Measurements from ENCODE around the gene GPR87. TPM values are rescaled to one million over a fixed set of nuclear protein-coding genes. Genes with fewer than 3 reads are reported as not detected.

The GPR87 gene
- total and polyA plus RNA-seq, 9 of the 15 experiments (the other 6 are each of a cell fraction or from before 2014, with no cell fraction given): not detected

DNA sequence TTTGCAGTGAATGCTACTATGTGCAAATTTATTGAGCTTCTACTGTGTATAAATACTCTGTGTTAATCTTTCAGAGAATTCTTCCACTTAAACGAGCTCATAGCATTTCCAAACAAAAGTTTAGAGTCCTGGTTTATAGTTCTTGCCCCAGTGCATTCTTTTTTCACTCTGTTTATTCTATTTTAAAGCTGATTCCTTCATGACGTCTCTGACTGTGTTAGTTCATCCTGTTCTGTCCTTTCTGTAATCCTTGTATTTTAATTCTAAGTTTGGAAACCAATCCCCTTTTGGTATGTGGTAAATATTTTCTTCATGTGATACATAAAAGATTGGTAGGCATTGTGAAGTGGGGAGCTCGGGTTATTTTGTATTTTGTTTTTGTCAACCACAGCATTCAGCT is 57.0 kb downstream of the GPR87 start:
- CTCF ChIA-PET (ENCODE audit: low intra/inter-chr PET ratio): no interaction called here
- H3K4me2 ChIP-seq (ENCODE audit: insufficient read depth, low read length): no peak overlapping the region
- 0% methylated on average over 3 of the region's 3 CpGs for WGBS (ENCODE audit: insufficient coverage, low coverage, missing lambda C conversion rate)

More for the DNA sequence above, 57.0 kb downstream of the GPR87 start:
- Histone ChIP-seq H3K9me3 (replicated peaks; ENCODE audit: control insufficient read depth, insufficient read depth, low read depth, low read length) (no peaks in the 10 kb centered on the region), H3K27ac (ENCODE audit: extremely low read depth, low read depth, low read length) (no peak overlapping the region), H3K36me3 (ENCODE audit: control insufficient read depth, insufficient read depth, low read length) (no peaks in the 10 kb centered on the region), H2AFZ (ENCODE audit: low read depth, low read length) (no peak overlapping the region), H3K4me3 (no peak overlapping the region), H3K79me2 (ENCODE audit: control insufficient read depth, insufficient read depth, low read length) (no peaks in the 10 kb centered on the region), H3K9me1 (ENCODE audit: control insufficient read depth, insufficient read depth, low read length) (no peaks in the 10 kb centered on the region), H3K27me3 (ENCODE audit: control insufficient read depth in 2 of 2, insufficient read depth in 2 of 2, low read length in 2 of 2) (peaks cover 0 to 15% of the 10 kb centered on the region in 2 experiments; a peak in 3 of 5 replicates), H3K9ac (ENCODE audit: insufficient read depth in 1 of 2, low read depth in 2 of 2, low read length in 2 of 2) (no peak overlapping the region), H3K4me1 (replicated peaks in 1 of 2; ENCODE audit: control insufficient read depth in 2 of 2, insufficient read depth in 2 of 2, low read length in 2 of 2) (no peaks in the 10 kb centered on the region), H4K20me1 (replicated peaks; ENCODE audit: control insufficient read depth, insufficient read depth, low read length) (no peaks in the 10 kb centered on the region)
- intact Hi-C loops (cut with micrococcal nuclease) (no loop called here), in situ Hi-C loops (cut with MboI) (no loop called here)
- ATAC-seq (no peak), DNase-seq (ENCODE audit: extremely low read depth in 1 of 4, low spot score in 3 of 4) (no peak), FAIRE-seq (no peak)
- BruUV-seq (replicated peaks): no TSS peak
- POLR2A ChIA-PET: interaction anchor here (1.2 kb wide), 2 partner anchors 11 to 41 kb away, joined by 3 to 4 read pairs; no protein-coding TSS in a partner anchor
- TF ChIP-seq MYBL2 (IDR thresholded peaks at IDR 0.05; ENCODE audit: low read depth): no peak
- no peak for TF ChIP-seq MYBL2 (CRISPR knock-in tag; IDR thresholded peaks at IDR 0.05; ENCODE audit: borderline replicate concordance)
- TF ChIP-seq, protein P1, sequence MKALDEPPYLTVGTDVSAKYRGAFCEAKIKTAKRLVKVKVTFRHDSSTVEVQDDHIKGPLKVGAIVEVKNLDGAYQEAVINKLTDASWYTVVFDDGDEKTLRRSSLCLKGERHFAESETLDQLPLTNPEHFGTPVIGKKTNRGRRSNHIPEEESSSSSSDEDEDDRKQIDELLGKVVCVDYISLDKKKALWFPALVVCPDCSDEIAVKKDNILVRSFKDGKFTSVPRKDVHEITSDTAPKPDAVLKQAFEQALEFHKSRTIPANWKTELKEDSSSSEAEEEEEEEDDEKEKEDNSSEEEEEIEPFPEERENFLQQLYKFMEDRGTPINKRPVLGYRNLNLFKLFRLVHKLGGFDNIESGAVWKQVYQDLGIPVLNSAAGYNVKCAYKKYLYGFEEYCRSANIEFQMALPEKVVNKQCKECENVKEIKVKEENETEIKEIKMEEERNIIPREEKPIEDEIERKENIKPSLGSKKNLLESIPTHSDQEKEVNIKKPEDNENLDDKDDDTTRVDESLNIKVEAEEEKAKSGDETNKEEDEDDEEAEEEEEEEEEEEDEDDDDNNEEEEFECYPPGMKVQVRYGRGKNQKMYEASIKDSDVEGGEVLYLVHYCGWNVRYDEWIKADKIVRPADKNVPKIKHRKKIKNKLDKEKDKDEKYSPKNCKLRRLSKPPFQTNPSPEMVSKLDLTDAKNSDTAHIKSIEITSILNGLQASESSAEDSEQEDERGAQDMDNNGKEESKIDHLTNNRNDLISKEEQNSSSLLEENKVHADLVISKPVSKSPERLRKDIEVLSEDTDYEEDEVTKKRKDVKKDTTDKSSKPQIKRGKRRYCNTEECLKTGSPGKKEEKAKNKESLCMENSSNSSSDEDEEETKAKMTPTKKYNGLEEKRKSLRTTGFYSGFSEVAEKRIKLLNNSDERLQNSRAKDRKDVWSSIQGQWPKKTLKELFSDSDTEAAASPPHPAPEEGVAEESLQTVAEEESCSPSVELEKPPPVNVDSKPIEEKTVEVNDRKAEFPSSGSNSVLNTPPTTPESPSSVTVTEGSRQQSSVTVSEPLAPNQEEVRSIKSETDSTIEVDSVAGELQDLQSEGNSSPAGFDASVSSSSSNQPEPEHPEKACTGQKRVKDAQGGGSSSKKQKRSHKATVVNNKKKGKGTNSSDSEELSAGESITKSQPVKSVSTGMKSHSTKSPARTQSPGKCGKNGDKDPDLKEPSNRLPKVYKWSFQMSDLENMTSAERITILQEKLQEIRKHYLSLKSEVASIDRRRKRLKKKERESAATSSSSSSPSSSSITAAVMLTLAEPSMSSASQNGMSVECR (CRISPR knock-in tag; IDR thresholded peaks at IDR 0.05): no peak
- TF ChIP-seq, protein P2, sequence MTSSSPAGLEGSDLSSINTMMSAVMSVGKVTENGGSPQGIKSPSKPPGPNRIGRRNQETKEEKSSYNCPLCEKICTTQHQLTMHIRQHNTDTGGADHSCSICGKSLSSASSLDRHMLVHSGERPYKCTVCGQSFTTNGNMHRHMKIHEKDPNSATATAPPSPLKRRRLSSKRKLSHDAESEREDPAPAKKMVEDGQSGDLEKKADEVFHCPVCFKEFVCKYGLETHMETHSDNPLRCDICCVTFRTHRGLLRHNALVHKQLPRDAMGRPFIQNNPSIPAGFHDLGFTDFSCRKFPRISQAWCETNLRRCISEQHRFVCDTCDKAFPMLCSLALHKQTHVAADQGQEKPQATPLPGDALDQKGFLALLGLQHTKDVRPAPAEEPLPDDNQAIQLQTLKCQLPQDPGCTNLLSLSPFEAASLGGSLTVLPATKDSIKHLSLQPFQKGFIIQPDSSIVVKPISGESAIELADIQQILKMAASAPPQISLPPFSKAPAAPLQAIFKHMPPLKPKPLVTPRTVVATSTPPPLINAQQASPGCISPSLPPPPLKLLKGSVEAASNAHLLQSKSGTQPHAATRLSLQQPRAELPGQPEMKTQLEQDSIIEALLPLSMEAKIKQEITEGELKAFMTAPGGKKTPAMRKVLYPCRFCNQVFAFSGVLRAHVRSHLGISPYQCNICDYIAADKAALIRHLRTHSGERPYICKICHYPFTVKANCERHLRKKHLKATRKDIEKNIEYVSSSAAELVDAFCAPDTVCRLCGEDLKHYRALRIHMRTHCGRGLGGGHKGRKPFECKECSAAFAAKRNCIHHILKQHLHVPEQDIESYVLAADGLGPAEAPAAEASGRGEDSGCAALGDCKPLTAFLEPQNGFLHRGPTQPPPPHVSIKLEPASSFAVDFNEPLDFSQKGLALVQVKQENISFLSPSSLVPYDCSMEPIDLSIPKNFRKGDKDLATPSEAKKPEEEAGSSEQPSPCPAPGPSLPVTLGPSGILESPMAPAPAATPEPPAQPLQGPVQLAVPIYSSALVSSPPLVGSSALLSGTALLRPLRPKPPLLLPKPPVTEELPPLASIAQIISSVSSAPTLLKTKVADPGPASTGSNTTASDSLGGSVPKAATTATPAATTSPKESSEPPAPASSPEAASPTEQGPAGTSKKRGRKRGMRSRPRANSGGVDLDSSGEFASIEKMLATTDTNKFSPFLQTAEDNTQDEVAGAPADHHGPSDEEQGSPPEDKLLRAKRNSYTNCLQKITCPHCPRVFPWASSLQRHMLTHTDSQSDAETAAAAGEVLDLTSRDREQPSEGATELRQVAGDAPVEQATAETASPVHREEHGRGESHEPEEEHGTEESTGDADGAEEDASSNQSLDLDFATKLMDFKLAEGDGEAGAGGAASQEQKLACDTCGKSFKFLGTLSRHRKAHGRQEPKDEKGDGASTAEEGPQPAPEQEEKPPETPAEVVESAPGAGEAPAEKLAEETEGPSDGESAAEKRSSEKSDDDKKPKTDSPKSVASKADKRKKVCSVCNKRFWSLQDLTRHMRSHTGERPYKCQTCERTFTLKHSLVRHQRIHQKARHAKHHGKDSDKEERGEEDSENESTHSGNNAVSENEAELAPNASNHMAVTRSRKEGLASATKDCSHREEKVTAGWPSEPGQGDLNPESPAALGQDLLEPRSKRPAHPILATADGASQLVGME (CRISPR knock-in tag; IDR thresholded peaks at IDR 0.05): no peak

All from K562 (cell line).